ENCODE measurements around the gene ERCC2.
"Not testable (repeated sequence)": the region's sequence is repeated elsewhere in the genome, so short reads cannot be mapped to it uniquely, and the experiment has no call there.

ERCC2 gene

GRCh38 chr19:45327404-45328143 is 42.8 kb downstream of the ERCC2 start:
- DNase-seq, result no peak

GRCh38 chr19:45324349-45324907 is 45.9 kb downstream of the ERCC2 start:
- DNase-seq, result no peak

GRCh38 chr19:45323671-45324081 is 46.7 kb downstream of the ERCC2 start:
- DNase-seq, result no peak

- no peak for DNase-seq
Measured at GRCh38 chr19:45322744-45323281, 47.6 kb downstream of the ERCC2 start, which contains the start of gene CKM. Gene CKM (minus strand): TSS chr19:45322875. CDS start chr19:45319713, 3,162 bp downstream.

GRCh38 chr19:45322311-45322710 is 48.1 kb downstream of the ERCC2 start:
- DNase-seq, result no peak

- DNase-seq, result no peak
Measured at GRCh38 chr19:45321848-45322247, 48.5 kb downstream of the ERCC2 start.

- no peak for DNase-seq
Measured at GRCh38 chr19:45320997-45321775, 49.2 kb downstream of the ERCC2 start.

GRCh38 chr19:45315304-45315703 is 55.1 kb downstream of the ERCC2 start:
- DNase-seq, result no peak

GRCh38 chr19:45314708-45315245 is 55.6 kb downstream of the ERCC2 start:
- DNase-seq, result no peak

GRCh38 chr19:45312285-45312684 is 58.1 kb downstream of the ERCC2 start:
- not testable (repeated sequence) for DNase-seq

GRCh38 chr19:45311621-45312020 is 58.8 kb downstream of the ERCC2 start:
- DNase-seq, result no peak

GRCh38 chr19:45309322-45309721 is 61.1 kb downstream of the ERCC2 start:
- DNase-seq, result not testable (repeated sequence)

GRCh38 chr19:45307361-45307760 is 63.0 kb downstream of the ERCC2 start:
- no peak for DNase-seq

GRCh38 chr19:45306518-45307027 is 63.8 kb downstream of the ERCC2 start:
- no peak for DNase-seq

GRCh38 chr19:45306040-45306439 is 64.3 kb downstream of the ERCC2 start:
- DNase-seq, result no peak

- no peak for DNase-seq
Measured at GRCh38 chr19:45305421-45305820, 65.0 kb downstream of the ERCC2 start.

- DNase-seq, result no peak
Measured at GRCh38 chr19:45305007-45305406, 65.4 kb downstream of the ERCC2 start.

- DNase-seq, result no peak
Measured at GRCh38 chr19:45304141-45304926, 66.0 kb downstream of the ERCC2 start.

GRCh38 chr19:45303269-45304060 is 66.9 kb downstream of the ERCC2 start:
- no peak for DNase-seq

GRCh38 chr19:45302416-45302815 is 68.0 kb downstream of the ERCC2 start:
- DNase-seq, result no peak
